DND-41 (cell line): ENCODE measurements around the gene SHBG.

Source experiments
- ATAC-seq: fragments of 200-7000 bp; cut with Tn5 transposase; 3 replicates; pipeline ENCODE4 v1.9.1; 2021; ENCODE audit warnings: low read depth; ENCODE audit not compliant: insufficient read depth
- DNase-seq: peaks from one replicate; pipeline ENCODE4 v3.0.0-alpha.2; 2020
- H2AFZ ChIP-seq: 2 replicates; pipeline ENCODE4 v1.6.0; 2012; ENCODE audit warnings: low read depth, low read length
- H3K27ac ChIP-seq: 2 replicates; pipeline ENCODE4 v1.5.1; 2012; ENCODE audit warnings: low read length, inconsistent platforms
- H3K27me3 ChIP-seq: fragments of 200-600 bp; sonication (generic); 2 replicates; pipeline ENCODE4 v1.6.0; 2012; ENCODE audit warnings: low read length, mild to moderate bottlenecking, inconsistent platforms; ENCODE audit not compliant: insufficient read depth, poor library complexity
- H3K36me3 ChIP-seq: 2 replicates; pipeline ENCODE4 v1.5.1; 2012; ENCODE audit warnings: low read length, inconsistent platforms; ENCODE audit not compliant: insufficient read depth
- H3K4me1 ChIP-seq: 2 replicates; pipeline ENCODE4 v1.5.1; 2012; ENCODE audit warnings: mild to moderate bottlenecking, low read length; ENCODE audit not compliant: insufficient read depth
- H3K4me2 ChIP-seq: 2 replicates; pipeline ENCODE4 v1.6.0; 2012; ENCODE audit warnings: mild to moderate bottlenecking, moderate library complexity, low read length, inconsistent platforms; ENCODE audit not compliant: insufficient read depth
- H3K4me3 ChIP-seq, 2 experiments: fragments of 200-600 bp in 1 of 2; shearing (Covaris generic) in 1 of 2; 2 replicates each; pipeline ENCODE4 v1.5.1; 2012 to 2016; ENCODE audit warnings: inconsistent platforms in 2 of 2, low read length in 2 of 2, mild to moderate bottlenecking in 2 of 2, low read depth in 1 of 2, moderate library complexity in 1 of 2
- H3K79me2 ChIP-seq: 2 replicates; pipeline ENCODE4 v1.6.0; 2012; ENCODE audit warnings: low read length, inconsistent platforms; ENCODE audit not compliant: insufficient read depth
- H3K9ac ChIP-seq: 2 replicates; pipeline ENCODE4 v1.6.0; 2012; ENCODE audit warnings: low read depth, mild to moderate bottlenecking, inconsistent platforms, low read length, moderate library complexity
- H3K9me3 ChIP-seq: 2 replicates; pipeline ENCODE4 v1.5.1; 2012; ENCODE audit warnings: low read length, moderate library complexity, mild to moderate bottlenecking, inconsistent platforms; ENCODE audit not compliant: insufficient read depth, severe bottlenecking
- H4K20me1 ChIP-seq: 2 replicates; pipeline ENCODE4 v1.6.0; 2012; ENCODE audit warnings: low read length; ENCODE audit not compliant: insufficient read depth
- CTCF ChIP-seq: IDR thresholded peaks from 2 replicates; pipeline ENCODE4 v1.5.1; 2012; ENCODE audit warnings: borderline replicate concordance, low read length, moderate library complexity, mild to moderate bottlenecking; ENCODE audit not compliant: poor library complexity, severe bottlenecking; ENCODE audit errors: extremely low read depth
- EZH2 ChIP-seq: IDR thresholded peaks from 3 replicates; pipeline ENCODE4 v1.6.1; 2012; ENCODE audit warnings: borderline replicate concordance, low read depth, mild to moderate bottlenecking, moderate library complexity, low read length, inconsistent platforms; ENCODE audit not compliant: severe bottlenecking

The SHBG gene

GRCh38 chr17:7655541-7655840 lies 25.6 kb downstream of the SHBG start:
- Histone ChIP-seq H3K4me3 (no peak overlapping the region), H3K4me1 (peaks cover 8% of the 10 kb centered on the region), H3K79me2 (no peaks in the 10 kb centered on the region), H3K4me2 (no peak overlapping the region), H3K36me3 (no peaks in the 10 kb centered on the region), H3K9me3 (no peaks in the 10 kb centered on the region), H3K27ac (no peak overlapping the region), H4K20me1 (no peaks in the 10 kb centered on the region), H3K9ac (no peak overlapping the region), H3K27me3 (peaks cover 14% of the 10 kb centered on the region), H2AFZ (no peak overlapping the region)
- DNase-seq (no peak), ATAC-seq (no peak)
- TF ChIP-seq EZH2 (no peak), CTCF (no peak)

- Histone ChIP-seq H4K20me1 (no peaks in the 10 kb centered on the region), H3K9me3 (no peaks in the 10 kb centered on the region), H2AFZ (no peak overlapping the region), H3K36me3 (no peaks in the 10 kb centered on the region), H3K79me2 (no peaks in the 10 kb centered on the region), H3K4me2 (no peak overlapping the region), H3K9ac (no peak overlapping the region), H3K27ac (no peak overlapping the region), H3K4me1 (no peaks in the 10 kb centered on the region), H3K4me3 (no peak overlapping the region), H3K27me3 (peaks cover 13% of the 10 kb centered on the region)
- TF ChIP-seq CTCF = no peak
- no peak for TF ChIP-seq EZH2
- no peak for ATAC-seq
- DNase-seq = no peak
These were observed 27.1 kb downstream of the SHBG start for GRCh38 chr17:7656958-7657609.

GRCh38 chr17:7667656-7668406 lies 37.9 kb downstream of the SHBG start:
- Histone ChIP-seq H3K4me3 (no peak overlapping the region), H3K9ac (no peak overlapping the region)
- TF ChIP-seq CTCF (no peak), EZH2 (no peak)

More at GRCh38 chr17:7667656-7668406, 37.9 kb downstream of the SHBG start:
- Histone ChIP-seq H3K27me3 (no peaks in the 10 kb centered on the region), H2AFZ (no peak overlapping the region), H3K79me2 (no peaks in the 10 kb centered on the region), H4K20me1 (0 out of 2 replicates have a peak, but pooled peaks cover 3% of the 10 kb centered on the region), H3K4me2 (no peak overlapping the region), H3K27ac (no peak overlapping the region), H3K9me3 (no peaks in the 10 kb centered on the region), H3K36me3 (peaks cover 60% of the 10 kb centered on the region), H3K4me1 (no peaks in the 10 kb centered on the region)
- no peak for DNase-seq
- ATAC-seq = peak; percentile 49; the same call in 2 of the 3 replicates
